WTC11 (cell line): ENCODE measurements around the gene GALNT9. TPM values are rescaled to one million over a fixed set of nuclear protein-coding genes. Genes with fewer than 3 reads are reported as not detected.
A peak's percentile ranks its signal among the peaks of the same experiment; 100 is the strongest.

Source experiments
- ATAC-seq: fragments of 200-7000 bp; cut with Tn5 transposase; 2 replicates; pipeline ENCODE4 v1.10.0; 2021; ENCODE audit warnings: mild to moderate bottlenecking, moderate library complexity
- CTCF ChIA-PET: fragments of 300-600 bp; sonication (Branson Sonifier 250); formaldehyde crosslinking; loops from one replicate; lab custom pipeline; 2021; ENCODE audit warnings: antibody characterized with exemption; lab: Charles Lee
- POLR2A ChIA-PET: fragments of 350-600 bp; sonication (Branson Sonifier 250); formaldehyde crosslinking; loops from one replicate; lab custom pipeline; 2021; ENCODE audit warnings: antibody characterized with exemption; lab: Charles Lee
- DNase-seq: peaks from one replicate; pipeline ENCODE4 v3.0.0; 2021; ENCODE audit warnings: low spot score
- H3K27ac Mint-ChIP-seq: 2 replicates; pipeline ENCODE4 v1.8.0; 2021; ENCODE audit warnings: mixed read lengths
- H3K27me3 Mint-ChIP-seq: 2 replicates; pipeline ENCODE4 v1.8.0; 2021; ENCODE audit warnings: low read depth, mild to moderate bottlenecking, moderate library complexity, mixed read lengths
- H3K36me3 Mint-ChIP-seq: 2 replicates; pipeline ENCODE4 v1.8.0; 2021; ENCODE audit warnings: mixed read lengths
- H3K4me1 Mint-ChIP-seq: 2 replicates; pipeline ENCODE4 v1.8.0; 2022; ENCODE audit warnings: mixed read lengths
- H3K4me3 Mint-ChIP-seq: 2 replicates; pipeline ENCODE4 v1.8.0; 2021; ENCODE audit warnings: mild to moderate bottlenecking, moderate library complexity, mixed read lengths
- H3K9me3 Mint-ChIP-seq: 2 replicates; pipeline ENCODE4 v1.8.0; 2021; ENCODE audit warnings: mixed read lengths
- AFF4 ChIP-seq: sonication (generic); formaldehyde crosslinking; IDR thresholded peaks from 2 replicates; pipeline ENCODE4 v1.8.1; 2023; ENCODE audit warnings: mild to moderate bottlenecking, missing genetic modification reagents, borderline replicate concordance
- CTCF ChIP-seq: fragments of 200-600 bp; IDR thresholded peaks from 2 replicates; pipeline ENCODE4 v1.8.0; 2022; ENCODE audit warnings: antibody characterized with exemption
- ELF4 ChIP-seq: sonication (generic); formaldehyde crosslinking; IDR thresholded peaks from 2 replicates; pipeline ENCODE4 v1.8.1; 2022; ENCODE audit warnings: low read depth, mild to moderate bottlenecking, moderate library complexity, missing genetic modification reagents
- EMX1 ChIP-seq: fragments of 250-450 bp; sonication (Bioruptor Pico); IDR thresholded peaks from 2 replicates; pipeline ENCODE4 v1.8.0; 2021; ENCODE audit warnings: mild to moderate bottlenecking
- KAT7 ChIP-seq: sonication (generic); formaldehyde crosslinking; IDR thresholded peaks from 2 replicates; pipeline ENCODE4 v1.8.1; 2023; ENCODE audit warnings: missing genetic modification reagents, mild to moderate bottlenecking, borderline replicate concordance
- MYBL2 ChIP-seq: sonication (generic); formaldehyde crosslinking; IDR thresholded peaks from 2 replicates; pipeline ENCODE4 v1.8.1; 2023; ENCODE audit warnings: mild to moderate bottlenecking, moderate library complexity, missing genetic modification reagents
- TEAD4 ChIP-seq: sonication (generic); formaldehyde crosslinking; IDR thresholded peaks from 2 replicates; pipeline ENCODE4 v1.8.0; 2022; ENCODE audit warnings: mild to moderate bottlenecking, missing genetic modification reagents
- ZNF138 ChIP-seq: sonication (generic); formaldehyde crosslinking; conservative IDR thresholded peaks from 2 replicates; pipeline ENCODE4 v1.8.1; 2022; ENCODE audit warnings: mild to moderate bottlenecking, moderate library complexity, missing genetic modification reagents
- ZNF219 ChIP-seq: sonication (generic); formaldehyde crosslinking; IDR thresholded peaks from 2 replicates; pipeline ENCODE4 v1.8.0; 2023; ENCODE audit warnings: missing genetic modification reagents, mild to moderate bottlenecking, borderline replicate concordance
- total RNA-seq: library from RNA; stranded (reverse); gene quantifications from 3 replicates; pipeline ENCODE4 v1.2.3, GENCODE V29; 2021
- TF ChIP-seq, protein P1 (sequence below): sonication (generic); formaldehyde crosslinking; IDR thresholded peaks from 2 replicates; pipeline ENCODE4 v1.8.0; 2023; ENCODE audit warnings: missing genetic modification reagents
- TF ChIP-seq, protein P2 (sequence below): sonication (generic); formaldehyde crosslinking; conservative IDR thresholded peaks from 2 replicates; pipeline ENCODE4 v1.8.1; 2022; ENCODE audit warnings: mild to moderate bottlenecking, missing genetic modification reagents
- TF ChIP-seq, protein P3 (sequence below): fragments of 250-450 bp; sonication (Bioruptor Pico); IDR thresholded peaks from 2 replicates; pipeline ENCODE4 v1.9.0; 2021; ENCODE audit warnings: mild to moderate bottlenecking, borderline replicate concordance

The GALNT9 gene
- total RNA-seq, 1 experiment from 2014 or later = 0.90 TPM

GRCh38 chr12:132194556-132194955 is 134.8 kb downstream of the GALNT9 start (continued):
- TF ChIP-seq AFF4 (CRISPR knock-in tag) (no peak), KAT7 (CRISPR knock-in tag) (no peak), ZNF219 (CRISPR knock-in tag) (no peak), MYBL2 (CRISPR knock-in tag) (no peak), TEAD4 (CRISPR knock-in tag) (no peak), EMX1 (CRISPR knock-in tag) (no peak)
- TF ChIP-seq, protein P1, sequence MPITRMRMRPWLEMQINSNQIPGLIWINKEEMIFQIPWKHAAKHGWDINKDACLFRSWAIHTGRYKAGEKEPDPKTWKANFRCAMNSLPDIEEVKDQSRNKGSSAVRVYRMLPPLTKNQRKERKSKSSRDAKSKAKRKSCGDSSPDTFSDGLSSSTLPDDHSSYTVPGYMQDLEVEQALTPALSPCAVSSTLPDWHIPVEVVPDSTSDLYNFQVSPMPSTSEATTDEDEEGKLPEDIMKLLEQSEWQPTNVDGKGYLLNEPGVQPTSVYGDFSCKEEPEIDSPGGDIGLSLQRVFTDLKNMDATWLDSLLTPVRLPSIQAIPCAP (CRISPR knock-in tag) = no peak

- peaks cover 57% of the 10 kb centered on the region for H3K27me3 Mint-ChIP-seq
- CTCF ChIA-PET = interaction anchor here (0.6 to 1.7 kb wide), 16 partner anchors 11 to 135 kb away, joined by 3 to 22 read pairs (median 4); partner anchors contain the start of gene GALNT9
Observed at GRCh38 chr12:132194056-132194455, 135.3 kb downstream of the GALNT9 start.

DNA sequence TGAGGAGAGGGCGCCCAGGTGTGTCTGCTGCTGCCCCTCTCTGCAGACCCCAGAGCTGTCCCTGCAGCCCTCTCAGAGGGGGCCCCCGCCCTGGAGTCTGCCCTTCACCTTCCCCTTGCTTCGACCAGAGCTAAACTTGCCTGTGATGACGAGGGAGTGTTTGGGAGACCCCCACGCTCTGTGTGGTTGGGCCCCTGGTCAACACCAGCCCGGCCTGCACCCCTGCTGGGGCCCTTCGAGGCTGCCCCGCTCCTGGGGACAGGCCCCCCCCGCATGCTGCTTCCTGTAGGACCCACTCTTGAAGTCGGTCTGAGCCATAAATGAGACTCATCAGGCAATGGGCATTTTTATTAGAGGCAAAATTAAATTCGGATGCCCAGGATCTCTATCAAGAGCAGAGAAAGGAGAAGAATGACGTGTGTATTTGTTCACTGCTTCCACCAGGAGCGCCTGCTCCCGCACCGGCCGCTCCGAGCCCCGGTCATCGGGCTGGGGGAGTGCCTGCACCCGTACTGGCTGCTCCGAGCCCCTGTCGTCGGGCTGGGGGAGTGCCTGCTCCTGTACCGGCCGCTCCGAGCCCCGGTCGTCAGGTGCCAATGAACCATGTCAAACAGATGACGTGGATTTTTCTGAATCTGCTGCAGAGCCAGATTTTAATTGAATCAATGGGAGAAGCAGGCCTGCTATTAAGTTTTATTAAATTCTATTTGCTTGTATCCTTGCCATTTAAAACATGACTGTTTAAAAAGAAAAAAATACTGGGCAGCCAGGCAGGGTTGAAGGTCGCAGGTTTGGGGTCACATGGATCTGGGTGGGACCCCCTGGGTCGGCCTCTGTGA is 137.5 kb downstream of the GALNT9 start:
- TF ChIP-seq, protein P2, sequence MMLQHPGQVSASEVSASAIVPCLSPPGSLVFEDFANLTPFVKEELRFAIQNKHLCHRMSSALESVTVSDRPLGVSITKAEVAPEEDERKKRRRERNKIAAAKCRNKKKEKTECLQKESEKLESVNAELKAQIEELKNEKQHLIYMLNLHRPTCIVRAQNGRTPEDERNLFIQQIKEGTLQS = no peak
- TF ChIP-seq, protein P3, sequence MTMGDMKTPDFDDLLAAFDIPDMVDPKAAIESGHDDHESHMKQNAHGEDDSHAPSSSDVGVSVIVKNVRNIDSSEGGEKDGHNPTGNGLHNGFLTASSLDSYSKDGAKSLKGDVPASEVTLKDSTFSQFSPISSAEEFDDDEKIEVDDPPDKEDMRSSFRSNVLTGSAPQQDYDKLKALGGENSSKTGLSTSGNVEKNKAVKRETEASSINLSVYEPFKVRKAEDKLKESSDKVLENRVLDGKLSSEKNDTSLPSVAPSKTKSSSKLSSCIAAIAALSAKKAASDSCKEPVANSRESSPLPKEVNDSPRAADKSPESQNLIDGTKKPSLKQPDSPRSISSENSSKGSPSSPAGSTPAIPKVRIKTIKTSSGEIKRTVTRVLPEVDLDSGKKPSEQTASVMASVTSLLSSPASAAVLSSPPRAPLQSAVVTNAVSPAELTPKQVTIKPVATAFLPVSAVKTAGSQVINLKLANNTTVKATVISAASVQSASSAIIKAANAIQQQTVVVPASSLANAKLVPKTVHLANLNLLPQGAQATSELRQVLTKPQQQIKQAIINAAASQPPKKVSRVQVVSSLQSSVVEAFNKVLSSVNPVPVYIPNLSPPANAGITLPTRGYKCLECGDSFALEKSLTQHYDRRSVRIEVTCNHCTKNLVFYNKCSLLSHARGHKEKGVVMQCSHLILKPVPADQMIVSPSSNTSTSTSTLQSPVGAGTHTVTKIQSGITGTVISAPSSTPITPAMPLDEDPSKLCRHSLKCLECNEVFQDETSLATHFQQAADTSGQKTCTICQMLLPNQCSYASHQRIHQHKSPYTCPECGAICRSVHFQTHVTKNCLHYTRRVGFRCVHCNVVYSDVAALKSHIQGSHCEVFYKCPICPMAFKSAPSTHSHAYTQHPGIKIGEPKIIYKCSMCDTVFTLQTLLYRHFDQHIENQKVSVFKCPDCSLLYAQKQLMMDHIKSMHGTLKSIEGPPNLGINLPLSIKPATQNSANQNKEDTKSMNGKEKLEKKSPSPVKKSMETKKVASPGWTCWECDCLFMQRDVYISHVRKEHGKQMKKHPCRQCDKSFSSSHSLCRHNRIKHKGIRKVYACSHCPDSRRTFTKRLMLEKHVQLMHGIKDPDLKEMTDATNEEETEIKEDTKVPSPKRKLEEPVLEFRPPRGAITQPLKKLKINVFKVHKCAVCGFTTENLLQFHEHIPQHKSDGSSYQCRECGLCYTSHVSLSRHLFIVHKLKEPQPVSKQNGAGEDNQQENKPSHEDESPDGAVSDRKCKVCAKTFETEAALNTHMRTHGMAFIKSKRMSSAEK (CRISPR knock-in tag) = no peak
- no peak for TF ChIP-seq ZNF138 (CRISPR knock-in tag)
- ATAC-seq = no peak
- ChIA-PET CTCF (interaction anchor here (0.7 to 1.0 kb wide), 2 partner anchors 18 to 38 kb away, joined by 3 read pairs; no protein-coding TSS in a partner anchor), POLR2A (no interaction called here)
- Mint-ChIP-seq H3K4me1 (peaks cover 3% of the 10 kb centered on the region), H3K9me3 (peaks cover 14% of the 10 kb centered on the region), H3K27me3 (peaks cover 66% of the 10 kb centered on the region), H3K4me3 (no peak overlapping the region), H3K36me3 (peaks cover 10% of the 10 kb centered on the region), H3K27ac (no peak overlapping the region)
- no peak for DNase-seq

More at GRCh38 chr12:132194056-132194455, 135.3 kb downstream of the GALNT9 start:
- peak; percentile 61 for DNase-seq
- ATAC-seq = no peak
- Mint-ChIP-seq H3K4me1 (peaks cover 3% of the 10 kb centered on the region), H3K4me3 (no peak overlapping the region), H3K36me3 (peaks cover 10% of the 10 kb centered on the region), H3K27ac (no peak overlapping the region), H3K9me3 (peaks cover 14% of the 10 kb centered on the region)
- POLR2A ChIA-PET = no interaction called here
- TF ChIP-seq CTCF (peak; percentile 79), ELF4 (no peak)
